WI38 (cell line): ENCODE measurements around the gene KRT32.

ENCODE experiments used
- H3K4me3 ChIP-seq: 2 replicates; pipeline ENCODE4 v1.5.1; 2011; ENCODE audit warnings: low read depth, mild to moderate bottlenecking, control low read depth, low read length
- TF ChIP-seq, protein P1 (sequence below): IDR thresholded peaks from 2 replicates; pipeline ENCODE4 v1.5.1; 2012; ENCODE audit warnings: low read depth, mild to moderate bottlenecking, control low read depth, low read length

The KRT32 gene

GRCh38 chr17:41491476-41491875 is 24.3 kb upstream of the KRT32 start:
- no peak overlapping the region for H3K4me3 ChIP-seq

DNA sequence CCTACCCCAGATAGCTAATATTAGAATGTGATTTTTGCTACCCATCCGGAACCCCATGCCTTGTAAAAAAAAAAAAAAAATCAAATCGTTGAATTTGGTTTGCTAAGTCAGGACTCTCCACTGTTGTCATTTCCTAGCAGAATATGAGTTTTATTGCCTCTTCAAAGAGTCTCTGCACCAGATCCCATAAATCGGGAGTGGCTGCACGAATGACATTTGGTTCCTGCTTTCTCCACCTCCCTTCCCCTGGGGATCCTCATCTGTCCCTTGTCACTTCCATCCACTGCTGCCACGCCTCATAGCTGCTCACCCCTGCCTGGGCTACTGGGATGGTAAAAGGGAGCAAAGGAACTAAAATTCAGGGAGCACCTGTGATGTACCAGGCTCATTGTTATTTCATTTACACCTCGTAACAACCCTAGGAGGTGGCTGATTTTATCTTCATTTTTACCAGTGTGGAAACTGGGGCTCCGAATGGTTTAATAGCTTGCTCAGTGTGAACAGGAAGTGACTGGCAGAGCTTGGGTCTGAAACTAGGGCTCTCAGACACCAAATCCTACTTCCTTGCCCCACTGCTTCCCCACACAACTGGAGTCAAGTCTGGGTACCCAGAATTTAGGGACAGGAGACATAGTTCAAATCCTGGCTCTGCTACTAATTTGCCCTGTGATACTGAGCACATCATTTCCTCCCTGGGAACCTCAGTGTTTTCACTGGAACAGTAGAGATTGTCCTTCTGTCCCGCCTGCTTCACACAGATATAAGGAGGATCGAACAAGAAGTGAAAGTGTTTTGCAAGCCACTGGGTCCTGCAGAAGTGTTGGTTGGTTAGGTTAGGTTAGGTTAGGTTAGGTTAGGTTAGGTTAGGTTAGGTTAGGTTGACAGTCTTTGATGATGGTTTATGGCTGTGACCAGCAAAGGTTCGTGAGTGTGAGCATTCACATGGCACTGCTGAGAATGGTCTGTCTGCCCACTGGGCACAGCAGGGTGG is 23.1 kb upstream of the KRT32 start:
- TF ChIP-seq, protein P1, sequence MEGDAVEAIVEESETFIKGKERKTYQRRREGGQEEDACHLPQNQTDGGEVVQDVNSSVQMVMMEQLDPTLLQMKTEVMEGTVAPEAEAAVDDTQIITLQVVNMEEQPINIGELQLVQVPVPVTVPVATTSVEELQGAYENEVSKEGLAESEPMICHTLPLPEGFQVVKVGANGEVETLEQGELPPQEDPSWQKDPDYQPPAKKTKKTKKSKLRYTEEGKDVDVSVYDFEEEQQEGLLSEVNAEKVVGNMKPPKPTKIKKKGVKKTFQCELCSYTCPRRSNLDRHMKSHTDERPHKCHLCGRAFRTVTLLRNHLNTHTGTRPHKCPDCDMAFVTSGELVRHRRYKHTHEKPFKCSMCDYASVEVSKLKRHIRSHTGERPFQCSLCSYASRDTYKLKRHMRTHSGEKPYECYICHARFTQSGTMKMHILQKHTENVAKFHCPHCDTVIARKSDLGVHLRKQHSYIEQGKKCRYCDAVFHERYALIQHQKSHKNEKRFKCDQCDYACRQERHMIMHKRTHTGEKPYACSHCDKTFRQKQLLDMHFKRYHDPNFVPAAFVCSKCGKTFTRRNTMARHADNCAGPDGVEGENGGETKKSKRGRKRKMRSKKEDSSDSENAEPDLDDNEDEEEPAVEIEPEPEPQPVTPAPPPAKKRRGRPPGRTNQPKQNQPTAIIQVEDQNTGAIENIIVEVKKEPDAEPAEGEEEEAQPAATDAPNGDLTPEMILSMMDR = no peak

More at GRCh38 chr17:41491476-41491875, 24.3 kb upstream of the KRT32 start:
- TF ChIP-seq, protein P1 = no peak

GRCh38 chr17:41489531-41489930 is 22.3 kb upstream of the KRT32 start, which contains the start of gene KRT36:
KRT36 (minus strand) TSS chr17:41489910; CDS start chr17:41489864, 46 bp downstream.
- no peak within 1 kb of the TSS for H3K4me3 ChIP-seq
- TF ChIP-seq, protein P1 = no peak

More for the DNA sequence above, 23.1 kb upstream of the KRT32 start:
- no peak overlapping the region for H3K4me3 ChIP-seq

DNA sequence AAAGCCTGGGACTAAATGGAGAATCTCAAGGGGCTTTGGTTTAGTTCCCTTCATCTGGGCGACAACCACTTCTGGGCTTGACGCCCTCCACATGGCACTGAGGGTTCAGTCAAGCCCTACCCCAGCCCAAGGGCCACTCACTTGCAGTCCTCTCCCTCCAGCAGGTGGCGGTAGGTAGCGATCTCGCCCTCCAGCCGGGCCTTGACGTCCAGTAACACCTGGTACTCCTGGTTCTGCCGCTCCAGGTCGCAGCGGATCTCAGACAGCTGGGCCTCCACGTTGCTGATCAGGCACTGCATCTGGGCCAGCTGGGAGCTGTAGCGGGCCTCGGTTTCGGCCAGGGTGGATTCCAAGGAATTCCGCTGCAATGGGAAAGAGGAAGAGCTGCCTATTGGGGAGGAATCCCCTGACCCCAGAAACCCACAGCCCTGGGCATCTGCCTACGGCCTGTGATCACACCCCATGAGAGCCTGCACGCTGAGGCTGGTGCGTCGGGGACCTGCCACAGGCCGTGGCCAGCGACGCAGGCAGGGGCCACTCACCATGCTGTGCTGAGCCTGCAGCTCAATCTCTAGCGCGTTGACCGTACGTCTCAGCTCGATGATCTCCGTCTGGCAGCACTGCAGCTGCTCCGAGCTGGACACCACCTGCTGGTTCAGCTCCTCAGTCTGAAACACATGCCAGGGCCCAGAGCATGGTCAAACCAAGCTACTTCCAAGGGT is 19.8 kb upstream of the KRT32 start:
- TF ChIP-seq, protein P1 = no peak
- H3K4me3 ChIP-seq = no peak overlapping the region

- TF ChIP-seq, protein P1 = no peak
Observed at GRCh38 chr17:41486316-41486715, 19.1 kb upstream of the KRT32 start.

DNA sequence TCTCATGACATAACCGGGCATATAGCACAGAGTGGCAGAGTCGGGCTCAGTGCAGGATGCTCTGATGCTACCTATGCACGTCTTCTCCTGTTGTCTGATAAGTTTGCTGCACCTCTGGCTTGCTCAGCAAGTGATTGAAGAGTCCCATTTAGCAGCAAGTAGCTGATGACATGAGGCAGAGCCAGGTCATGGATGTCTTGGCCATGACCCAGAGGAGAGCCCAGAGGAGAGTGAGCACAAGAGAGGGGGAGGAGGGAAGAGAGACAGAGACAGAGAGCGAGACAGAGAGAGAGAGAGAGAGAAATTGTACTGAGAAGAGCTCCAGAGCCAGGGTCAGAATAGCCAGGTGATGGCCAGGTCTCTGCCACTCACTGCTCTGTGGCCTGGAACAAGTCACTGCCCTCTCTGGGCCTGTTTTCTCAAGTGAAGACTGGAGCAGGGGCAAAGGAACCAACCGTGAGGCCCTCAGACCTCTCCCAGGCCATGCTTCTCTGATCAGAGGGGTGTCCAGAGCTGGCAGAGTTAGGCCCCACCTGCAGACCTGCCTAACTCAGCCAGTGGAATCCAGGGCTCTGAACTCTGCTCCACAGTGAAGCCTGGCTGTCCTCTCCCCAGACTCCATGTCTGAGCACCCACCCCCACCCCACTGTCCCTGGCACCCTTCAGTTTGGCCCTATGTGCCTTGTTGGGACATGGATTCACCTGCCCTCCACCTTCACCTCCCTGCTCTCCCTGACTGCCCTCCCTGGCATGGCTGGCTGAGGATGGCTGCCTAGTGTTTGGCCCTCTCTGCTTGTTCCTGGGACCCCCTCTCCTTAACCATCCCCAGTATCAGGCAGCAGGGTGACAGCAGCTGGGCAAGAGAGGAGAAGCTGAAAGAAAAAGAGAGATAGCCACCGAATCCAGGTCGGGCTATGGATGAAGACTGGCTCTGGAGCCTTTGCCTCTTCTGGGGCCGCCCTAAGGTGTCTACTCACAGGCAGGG is 18.0 kb upstream of the KRT32 start:
- H3K4me3 ChIP-seq = no peak overlapping the region
- TF ChIP-seq, protein P1 = no peak

More at GRCh38 chr17:41486316-41486715, 19.1 kb upstream of the KRT32 start:
- H3K4me3 ChIP-seq = no peak overlapping the region
